Astrocyte (in vitro differentiated cells and primary cell): ENCODE results near the gene TEX19. TPM values are rescaled to one million over a fixed set of nuclear protein-coding genes. Genes with fewer than 3 reads are reported as not detected.

Source experiments
- DNase-seq: peaks from one replicate; pipeline ENCODE4 v3.0.0-alpha.2; 2010; ENCODE audit warnings: low read depth
- FAIRE-seq: peaks from 2 replicates; lab custom pipeline; 2011; peaks lifted over from hg19 to GRCh38; lab: Jason Lieb, UNC
- H2AFZ ChIP-seq: 2 replicates; pipeline ENCODE4 v1.6.0; 2012; ENCODE audit warnings: low read depth, low read length, inconsistent platforms
- H3K27ac ChIP-seq: 2 replicates; pipeline ENCODE4 v1.5.1; 2011; ENCODE audit warnings: low read depth, low read length, inconsistent platforms
- H3K27me3 ChIP-seq: 2 replicates; pipeline ENCODE4 v1.6.0; 2011; ENCODE audit warnings: low read length, inconsistent platforms; ENCODE audit not compliant: insufficient read depth
- H3K36me3 ChIP-seq: 2 replicates; pipeline ENCODE4 v1.5.1; 2011; ENCODE audit warnings: low read length, inconsistent platforms; ENCODE audit not compliant: insufficient read depth
- H3K4me1 ChIP-seq: 2 replicates; pipeline ENCODE4 v1.5.1; 2011; ENCODE audit warnings: low read length, inconsistent platforms; ENCODE audit not compliant: insufficient read depth
- H3K4me2 ChIP-seq: 2 replicates; pipeline ENCODE4 v1.6.0; 2012; ENCODE audit warnings: low read length, inconsistent platforms
- H3K4me3 ChIP-seq: 2 replicates; pipeline ENCODE4 v1.5.1; 2011; ENCODE audit warnings: low read depth, mild to moderate bottlenecking, low read length, inconsistent platforms; ENCODE audit not compliant: insufficient read depth
- H3K79me2 ChIP-seq: 2 replicates; pipeline ENCODE4 v1.6.0; 2012; ENCODE audit warnings: mild to moderate bottlenecking, low read length, inconsistent platforms; ENCODE audit not compliant: insufficient read depth
- H3K9ac ChIP-seq: 2 replicates; pipeline ENCODE4 v1.6.0; 2012; ENCODE audit warnings: mild to moderate bottlenecking, low read length, inconsistent platforms
- H3K9me3 ChIP-seq: 2 replicates; pipeline ENCODE4 v1.5.1; 2012; ENCODE audit warnings: low read depth, mild to moderate bottlenecking, low read length, inconsistent platforms; ENCODE audit not compliant: insufficient read depth
- H4K20me1 ChIP-seq: 2 replicates; pipeline ENCODE4 v1.6.0; 2012; ENCODE audit warnings: low read length, inconsistent platforms; ENCODE audit not compliant: insufficient read depth
- H3K27ac Mint-ChIP-seq: one replicate; pipeline ENCODE4 v1.8.0; 2021; ENCODE audit warnings: mild to moderate bottlenecking, mixed read lengths; ENCODE audit not compliant: unreplicated experiment
- H3K27me3 Mint-ChIP-seq: one replicate; pipeline ENCODE4 v1.8.0; 2021; ENCODE audit warnings: low read depth, mixed read lengths; ENCODE audit not compliant: unreplicated experiment
- H3K36me3 Mint-ChIP-seq: one replicate; pipeline ENCODE4 v1.8.0; 2021; ENCODE audit warnings: low read depth, mixed read lengths; ENCODE audit not compliant: unreplicated experiment
- H3K4me1 Mint-ChIP-seq: one replicate; pipeline ENCODE4 v1.8.0; 2021; ENCODE audit warnings: low read depth, mixed read lengths; ENCODE audit not compliant: unreplicated experiment
- H3K4me3 Mint-ChIP-seq: one replicate; pipeline ENCODE4 v1.8.0; 2021; ENCODE audit warnings: mild to moderate bottlenecking, moderate library complexity, mixed read lengths; ENCODE audit not compliant: unreplicated experiment
- H3K9me3 Mint-ChIP-seq: one replicate; pipeline ENCODE4 v1.8.0; 2021; ENCODE audit warnings: mild to moderate bottlenecking, mixed read lengths; ENCODE audit not compliant: unreplicated experiment
- CTCF ChIP-seq: IDR thresholded peaks from 2 replicates; pipeline ENCODE4 v1.5.1; 2011; ENCODE audit warnings: low read depth, mild to moderate bottlenecking, inconsistent platforms, low read length, moderate library complexity; ENCODE audit not compliant: insufficient read depth
- EZH2 ChIP-seq: IDR thresholded peaks from 2 replicates; pipeline ENCODE4 v1.6.1; 2012; ENCODE audit warnings: mild to moderate bottlenecking, low read length, inconsistent platforms; ENCODE audit not compliant: insufficient read depth
- total RNA-seq: library from RNA; stranded (reverse); gene quantifications from 2 replicates; pipeline ENCODE4 v1.2.1, GENCODE V29; 2021

Gene TEX19
- total RNA-seq, 1 donor from 2014 or later = not detected

GRCh38 chr17:82314012-82314726 lies 44.9 kb upstream of the TEX19 start:
- H3K9ac ChIP-seq = no peak overlapping the region
- H3K36me3 ChIP-seq = no peaks in the 10 kb centered on the region
- Mint-ChIP-seq H3K27ac (no peak overlapping the region), H3K36me3 (no peaks in the 10 kb centered on the region), H3K4me3 (no peak overlapping the region), H3K27me3 (peaks cover 33% of the 10 kb centered on the region), H3K4me1 (no peaks in the 10 kb centered on the region), H3K9me3 (no peaks in the 10 kb centered on the region)
- no peaks in the 10 kb centered on the region for H4K20me1 ChIP-seq
- no peak for FAIRE-seq
- H3K4me3 ChIP-seq = no peak overlapping the region
- H3K4me2 ChIP-seq = no peak overlapping the region
- no peak for DNase-seq
- H3K9me3 ChIP-seq = peaks cover 6% of the 10 kb centered on the region
- TF ChIP-seq CTCF (no peak), EZH2 (no peak)
- no peak overlapping the region for H3K27ac ChIP-seq
- peaks cover 17% of the 10 kb centered on the region for H3K27me3 ChIP-seq
- H3K79me2 ChIP-seq = no peaks in the 10 kb centered on the region
- H2AFZ ChIP-seq = no peak overlapping the region
- no peaks in the 10 kb centered on the region for H3K4me1 ChIP-seq

- Histone ChIP-seq H3K4me1 (no peaks in the 10 kb centered on the region), H3K9ac (no peak overlapping the region), H3K4me2 (no peak overlapping the region), H3K36me3 (no peaks in the 10 kb centered on the region), H2AFZ (no peak overlapping the region), H3K27ac (no peak overlapping the region), H4K20me1 (no peaks in the 10 kb centered on the region), H3K9me3 (peaks cover 10% of the 10 kb centered on the region), H3K27me3 (peaks cover 16% of the 10 kb centered on the region), H3K4me3 (no peak overlapping the region), H3K79me2 (no peaks in the 10 kb centered on the region)
- Mint-ChIP-seq H3K36me3 (no peaks in the 10 kb centered on the region), H3K4me3 (no peak overlapping the region), H3K9me3 (no peaks in the 10 kb centered on the region), H3K4me1 (no peaks in the 10 kb centered on the region), H3K27ac (no peak overlapping the region), H3K27me3 (peaks cover 28% of the 10 kb centered on the region)
- FAIRE-seq (no peak), DNase-seq (no peak)
- no peak for TF ChIP-seq CTCF
- TF ChIP-seq EZH2 = no peak
Measured at GRCh38 chr17:82314727-82315605, 44.1 kb upstream of the TEX19 start.
